ENCODE measurements around the gene EXOC1. TPM values are rescaled to one million over a fixed set of nuclear protein-coding genes. Genes with fewer than 3 reads are reported as not detected.

The EXOC1 gene
- total RNA-seq, 1 donor from 2014 or later, result 31.8 TPM

DNA sequence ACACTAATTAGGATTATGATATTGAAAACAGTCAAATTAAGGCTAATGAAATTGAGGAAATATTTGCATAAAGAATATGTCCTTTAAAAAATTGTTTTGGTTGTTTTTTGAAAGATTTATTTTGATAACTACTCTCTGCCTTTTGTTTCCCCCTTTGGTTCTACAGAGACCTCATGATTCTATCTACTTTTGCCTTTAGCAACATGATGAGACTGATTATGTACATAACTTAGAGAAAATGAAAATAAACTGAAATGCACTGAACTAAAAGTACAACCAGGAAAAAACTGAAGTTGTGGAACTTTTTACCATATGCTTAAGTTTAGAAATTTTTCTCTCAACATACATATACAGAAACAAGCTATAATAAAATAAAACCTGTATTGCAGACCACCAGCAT is 21.4 kb downstream of the EXOC1 start:
- no peaks in the 10 kb centered on the region for H3K27me3 Mint-ChIP-seq (ENCODE audit: unreplicated experiment)
- no peaks in the 10 kb centered on the region for H3K4me1 Mint-ChIP-seq (ENCODE audit: unreplicated experiment)
- TF ChIP-seq, protein P1, sequence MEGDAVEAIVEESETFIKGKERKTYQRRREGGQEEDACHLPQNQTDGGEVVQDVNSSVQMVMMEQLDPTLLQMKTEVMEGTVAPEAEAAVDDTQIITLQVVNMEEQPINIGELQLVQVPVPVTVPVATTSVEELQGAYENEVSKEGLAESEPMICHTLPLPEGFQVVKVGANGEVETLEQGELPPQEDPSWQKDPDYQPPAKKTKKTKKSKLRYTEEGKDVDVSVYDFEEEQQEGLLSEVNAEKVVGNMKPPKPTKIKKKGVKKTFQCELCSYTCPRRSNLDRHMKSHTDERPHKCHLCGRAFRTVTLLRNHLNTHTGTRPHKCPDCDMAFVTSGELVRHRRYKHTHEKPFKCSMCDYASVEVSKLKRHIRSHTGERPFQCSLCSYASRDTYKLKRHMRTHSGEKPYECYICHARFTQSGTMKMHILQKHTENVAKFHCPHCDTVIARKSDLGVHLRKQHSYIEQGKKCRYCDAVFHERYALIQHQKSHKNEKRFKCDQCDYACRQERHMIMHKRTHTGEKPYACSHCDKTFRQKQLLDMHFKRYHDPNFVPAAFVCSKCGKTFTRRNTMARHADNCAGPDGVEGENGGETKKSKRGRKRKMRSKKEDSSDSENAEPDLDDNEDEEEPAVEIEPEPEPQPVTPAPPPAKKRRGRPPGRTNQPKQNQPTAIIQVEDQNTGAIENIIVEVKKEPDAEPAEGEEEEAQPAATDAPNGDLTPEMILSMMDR (IDR thresholded peaks at IDR 0.05), result no peak
- DNase-seq (ENCODE audit: extremely low spot score, unreplicated experiment), result no peak
- H3K9me3 Mint-ChIP-seq (ENCODE audit: unreplicated experiment), result no peaks in the 10 kb centered on the region
- H3K27ac Mint-ChIP-seq (ENCODE audit: unreplicated experiment), result no peak overlapping the region
- H3K36me3 Mint-ChIP-seq (ENCODE audit: unreplicated experiment), result peaks cover 48% of the 10 kb centered on the region
- H3K4me3 Mint-ChIP-seq (ENCODE audit: unreplicated experiment), result no peak overlapping the region

DNA sequence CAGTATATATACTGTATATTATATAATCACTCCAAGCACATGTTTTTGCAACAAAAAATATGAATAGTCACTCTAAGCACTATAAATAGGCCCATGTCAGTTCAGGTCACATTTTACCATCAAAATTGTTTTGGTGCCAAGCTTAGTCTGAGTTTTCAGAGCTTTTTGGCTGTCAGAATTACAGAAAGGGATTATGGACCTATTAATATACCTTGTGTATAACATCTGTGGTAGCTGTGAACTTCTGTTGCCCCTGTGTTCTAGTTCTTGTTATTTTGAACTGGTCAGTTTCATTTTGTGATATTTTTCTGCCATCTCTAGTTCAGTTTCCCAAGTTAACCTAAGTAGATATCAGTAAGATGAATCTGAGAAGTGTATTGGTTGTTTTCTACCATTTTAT is 22.9 kb downstream of the EXOC1 start:
- no peak overlapping the region for H3K27ac Mint-ChIP-seq (ENCODE audit: unreplicated experiment)

GRCh38 chr4:55879224-55879623 is 25.8 kb downstream of the EXOC1 start:
- no peaks in the 10 kb centered on the region for H3K4me1 Mint-ChIP-seq (ENCODE audit: unreplicated experiment)
- peaks cover 42% of the 10 kb centered on the region for H3K36me3 Mint-ChIP-seq (ENCODE audit: unreplicated experiment)
- no peaks in the 10 kb centered on the region for H3K27me3 Mint-ChIP-seq (ENCODE audit: unreplicated experiment)
- H3K9me3 Mint-ChIP-seq (ENCODE audit: unreplicated experiment), result no peaks in the 10 kb centered on the region
- no peak for DNase-seq (ENCODE audit: extremely low spot score, unreplicated experiment)
- H3K27ac Mint-ChIP-seq (ENCODE audit: unreplicated experiment), result no peak overlapping the region
- TF ChIP-seq, protein P1 (IDR thresholded peaks at IDR 0.05), result no peak
- H3K4me3 Mint-ChIP-seq (ENCODE audit: unreplicated experiment), result no peak overlapping the region

More for the DNA sequence above, 22.9 kb downstream of the EXOC1 start:
- Mint-ChIP-seq H3K36me3 (ENCODE audit: unreplicated experiment) (peaks cover 46% of the 10 kb centered on the region), H3K4me1 (ENCODE audit: unreplicated experiment) (no peaks in the 10 kb centered on the region), H3K27me3 (ENCODE audit: unreplicated experiment) (no peaks in the 10 kb centered on the region), H3K9me3 (ENCODE audit: unreplicated experiment) (no peaks in the 10 kb centered on the region), H3K4me3 (ENCODE audit: unreplicated experiment) (no peak overlapping the region)
- DNase-seq (ENCODE audit: extremely low spot score, unreplicated experiment), result no peak
- TF ChIP-seq, protein P1 (IDR thresholded peaks at IDR 0.05), result no peak

- Mint-ChIP-seq H3K9me3 (ENCODE audit: unreplicated experiment) (no peaks in the 10 kb centered on the region), H3K27me3 (ENCODE audit: unreplicated experiment) (no peaks in the 10 kb centered on the region), H3K27ac (ENCODE audit: unreplicated experiment) (no peak overlapping the region), H3K4me3 (ENCODE audit: unreplicated experiment) (no peak overlapping the region), H3K4me1 (ENCODE audit: unreplicated experiment) (no peaks in the 10 kb centered on the region), H3K36me3 (ENCODE audit: unreplicated experiment) (peaks cover 43% of the 10 kb centered on the region)
- DNase-seq (ENCODE audit: extremely low spot score, unreplicated experiment), result no peak
- TF ChIP-seq, protein P1 (IDR thresholded peaks at IDR 0.05), result no peak
These were observed 27.3 kb downstream of the EXOC1 start for GRCh38 chr4:55880652-55881280.

DNA sequence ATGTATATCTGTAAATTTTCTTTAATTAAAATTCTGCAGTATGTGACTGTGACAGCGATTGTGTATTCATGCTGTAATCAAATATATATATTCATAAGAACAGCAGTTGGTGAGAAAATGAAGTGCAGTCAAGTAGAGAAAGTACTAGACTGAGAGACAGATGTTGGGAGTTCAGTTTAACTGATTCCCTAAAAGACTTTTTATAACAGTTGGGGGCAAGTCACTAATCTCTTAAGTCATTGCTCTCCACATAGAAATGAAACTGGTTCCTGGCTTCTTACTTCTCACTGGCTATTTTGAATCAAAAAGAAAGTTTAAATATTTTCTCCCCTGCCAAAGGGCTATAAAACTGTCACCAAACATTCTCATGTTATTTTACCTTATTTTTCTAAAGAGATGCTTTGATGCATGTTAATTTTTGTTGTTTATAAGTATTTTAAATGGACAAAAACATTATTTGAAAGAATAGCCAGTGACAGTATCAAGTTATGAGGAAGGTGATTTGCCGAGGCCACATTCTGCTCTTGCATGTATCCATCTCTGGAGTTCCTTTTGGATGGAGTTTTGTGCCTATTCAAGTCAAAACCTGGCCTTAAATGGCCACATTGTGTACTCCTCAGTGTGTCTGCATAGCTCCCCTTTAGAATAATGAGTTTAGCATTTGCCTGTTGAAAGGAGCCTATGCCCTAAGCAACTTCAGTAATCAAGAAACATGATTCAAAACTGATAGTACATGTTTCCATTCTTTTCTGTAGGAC is 30.8 kb downstream of the EXOC1 start:
- H3K36me3 Mint-ChIP-seq (ENCODE audit: unreplicated experiment), result peaks cover 35% of the 10 kb centered on the region
- H3K9me3 Mint-ChIP-seq (ENCODE audit: unreplicated experiment), result no peaks in the 10 kb centered on the region
- H3K27me3 Mint-ChIP-seq (ENCODE audit: unreplicated experiment), result no peaks in the 10 kb centered on the region
- TF ChIP-seq, protein P1 (IDR thresholded peaks at IDR 0.05), result no peak
- no peak overlapping the region for H3K27ac Mint-ChIP-seq (ENCODE audit: unreplicated experiment)
- H3K4me1 Mint-ChIP-seq (ENCODE audit: unreplicated experiment), result no peaks in the 10 kb centered on the region
- no peak for DNase-seq (ENCODE audit: extremely low spot score, unreplicated experiment)
- no peak overlapping the region for H3K4me3 Mint-ChIP-seq (ENCODE audit: unreplicated experiment)

Data from osteocyte (in vitro differentiated cells).